HG02623 (cell line): Measurements from ENCODE around the gene ARHGEF26.
"Not testable (repeated sequence)": the region's sequence is repeated elsewhere in the genome, so short reads cannot be mapped to it uniquely, and the experiment has no call there.

Source experiments
- ATAC-seq: cut with Tn5 transposase; IDR thresholded peaks from one replicate; pipeline ENCODE4 v1.9.1; 2021; ENCODE audit warnings: moderate library complexity; ENCODE audit not compliant: unreplicated experiment

Gene ARHGEF26, protein sequence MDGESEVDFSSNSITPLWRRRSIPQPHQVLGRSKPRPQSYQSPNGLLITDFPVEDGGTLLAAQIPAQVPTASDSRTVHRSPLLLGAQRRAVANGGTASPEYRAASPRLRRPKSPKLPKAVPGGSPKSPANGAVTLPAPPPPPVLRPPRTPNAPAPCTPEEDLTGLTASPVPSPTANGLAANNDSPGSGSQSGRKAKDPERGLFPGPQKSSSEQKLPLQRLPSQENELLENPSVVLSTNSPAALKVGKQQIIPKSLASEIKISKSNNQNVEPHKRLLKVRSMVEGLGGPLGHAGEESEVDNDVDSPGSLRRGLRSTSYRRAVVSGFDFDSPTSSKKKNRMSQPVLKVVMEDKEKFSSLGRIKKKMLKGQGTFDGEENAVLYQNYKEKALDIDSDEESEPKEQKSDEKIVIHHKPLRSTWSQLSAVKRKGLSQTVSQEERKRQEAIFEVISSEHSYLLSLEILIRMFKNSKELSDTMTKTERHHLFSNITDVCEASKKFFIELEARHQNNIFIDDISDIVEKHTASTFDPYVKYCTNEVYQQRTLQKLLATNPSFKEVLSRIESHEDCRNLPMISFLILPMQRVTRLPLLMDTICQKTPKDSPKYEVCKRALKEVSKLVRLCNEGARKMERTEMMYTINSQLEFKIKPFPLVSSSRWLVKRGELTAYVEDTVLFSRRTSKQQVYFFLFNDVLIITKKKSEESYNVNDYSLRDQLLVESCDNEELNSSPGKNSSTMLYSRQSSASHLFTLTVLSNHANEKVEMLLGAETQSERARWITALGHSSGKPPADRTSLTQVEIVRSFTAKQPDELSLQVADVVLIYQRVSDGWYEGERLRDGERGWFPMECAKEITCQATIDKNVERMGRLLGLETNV

GRCh38 chr3:154120961-154121700 is at the start of gene ARHGEF26:
TSS of gene ARHGEF26 (plus strand) at chr3:154121390. CDS start at chr3:154121993, 603 bp downstream.
- peak; percentile 65 for ATAC-seq

- no peak for ATAC-seq
Measured at GRCh38 chr3:154074966-154075365, 46.2 kb upstream of the ARHGEF26 start.

DNA sequence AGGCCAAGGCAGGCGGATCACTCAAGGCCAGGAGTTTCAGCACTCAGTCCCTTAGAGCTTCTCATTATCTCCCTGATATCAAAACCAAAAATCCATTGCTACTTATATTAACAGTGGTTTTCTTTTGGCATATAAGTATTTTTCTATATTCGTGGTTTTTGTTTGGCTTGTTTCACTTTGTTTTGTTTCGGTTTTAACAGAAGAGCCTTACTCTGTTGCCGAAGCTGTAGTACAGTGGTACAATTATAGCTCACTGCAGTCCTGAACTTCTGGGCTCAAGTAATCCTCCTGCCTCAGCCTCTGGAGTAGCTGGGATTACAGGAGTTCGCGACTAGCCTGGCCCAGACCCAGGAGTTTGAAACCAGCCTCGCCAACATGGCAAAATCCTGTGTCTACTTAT is 42.5 kb upstream of the ARHGEF26 start:
- ATAC-seq: no peak

DNA sequence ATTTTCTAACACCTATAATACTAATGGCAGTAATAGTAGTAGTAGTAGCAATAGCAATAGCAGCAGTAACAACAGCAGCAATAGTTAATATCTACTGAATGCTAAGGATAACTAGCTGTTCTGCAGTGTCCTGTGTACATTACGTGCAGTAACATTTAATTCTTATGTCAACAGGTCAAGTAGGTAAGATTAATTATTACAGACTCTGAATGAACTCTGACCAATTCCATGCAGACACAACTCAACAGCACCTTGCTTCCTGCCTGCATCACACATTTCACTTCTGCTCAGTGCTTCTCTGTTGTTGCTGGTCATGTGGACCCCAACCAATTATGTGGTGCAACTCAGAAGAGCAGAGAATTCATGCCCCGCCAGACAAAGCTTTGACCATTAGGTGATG is 39.9 kb upstream of the ARHGEF26 start:
- no peak for ATAC-seq

DNA sequence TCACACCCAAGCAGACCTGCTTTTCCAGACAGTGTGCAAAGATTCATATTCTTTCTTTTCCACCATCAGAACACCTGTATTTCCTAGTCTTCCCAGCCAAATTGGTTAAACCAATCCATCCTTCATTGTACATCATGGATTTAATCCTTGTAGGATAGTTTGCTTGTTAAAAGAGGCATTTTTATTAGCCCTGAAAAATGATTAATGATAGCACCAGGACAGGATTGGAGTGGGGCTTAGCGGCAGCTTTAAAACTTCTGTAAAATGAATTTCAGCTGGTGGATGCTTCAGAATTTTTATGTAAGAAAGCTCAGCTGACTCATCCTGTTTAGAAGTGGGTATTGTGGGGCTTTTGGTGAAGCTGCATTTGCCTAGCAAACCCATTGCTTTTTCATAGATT is 36.1 kb upstream of the ARHGEF26 start:
- no peak for ATAC-seq

DNA sequence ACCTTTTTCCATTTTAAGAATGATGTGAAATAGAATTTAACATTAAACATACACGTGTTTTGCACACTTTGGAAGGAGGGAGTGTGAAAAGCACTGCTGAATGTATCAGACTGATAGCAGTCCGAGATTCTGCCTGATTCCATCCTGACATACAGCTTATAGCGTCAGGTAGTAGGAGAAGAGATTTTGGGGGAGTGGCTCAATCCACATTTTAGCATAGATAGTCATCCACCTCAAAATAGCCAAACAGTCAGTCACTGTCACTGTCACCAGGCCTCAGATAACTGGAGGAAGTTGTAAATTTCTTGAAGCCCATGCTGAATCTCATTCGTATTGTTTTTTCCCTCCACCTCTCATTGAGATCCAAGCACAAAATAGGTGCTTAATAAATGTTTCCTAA is 35.4 kb upstream of the ARHGEF26 start:
- no peak for ATAC-seq

- no peak for ATAC-seq
Measured at GRCh38 chr3:154086286-154086685, 34.9 kb upstream of the ARHGEF26 start.

GRCh38 chr3:154087756-154088480 is 33.3 kb upstream of the ARHGEF26 start:
- ATAC-seq: not testable (repeated sequence)

GRCh38 chr3:154089421-154090420 is 31.5 kb upstream of the ARHGEF26 start:
- ATAC-seq: no peak

- no peak for ATAC-seq
Measured at GRCh38 chr3:154094051-154094450, 27.1 kb upstream of the ARHGEF26 start.

DNA sequence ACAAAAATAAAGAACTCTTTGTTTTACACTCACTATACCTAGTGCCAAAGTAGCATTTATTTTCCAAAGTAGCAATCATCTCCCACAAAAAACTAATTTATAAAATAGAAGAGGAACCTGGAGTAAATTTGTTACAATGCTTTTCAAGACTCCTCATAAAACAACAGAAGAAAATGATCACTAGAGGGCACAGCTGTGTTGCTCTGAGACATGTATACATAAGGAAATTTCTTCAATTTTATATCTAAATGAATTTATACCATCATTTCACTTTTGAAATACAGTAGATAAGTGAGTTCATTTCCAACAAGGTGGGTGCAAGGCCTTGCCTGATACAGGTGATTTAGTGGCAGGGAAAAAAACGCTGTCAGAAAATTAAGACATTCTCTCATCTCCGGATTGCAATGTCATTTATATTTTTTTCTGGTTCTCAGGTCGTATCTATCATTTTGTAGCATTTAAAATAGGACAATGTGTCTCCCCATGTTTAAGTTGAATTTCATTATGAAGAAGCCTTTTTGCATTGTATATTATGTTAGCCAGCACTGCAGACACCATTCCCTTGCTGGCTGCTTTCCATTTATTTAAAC is 25.3 kb upstream of the ARHGEF26 start:
- ATAC-seq: no peak

GRCh38 chr3:154098376-154098775 is 22.8 kb upstream of the ARHGEF26 start:
- no peak for ATAC-seq

GRCh38 chr3:154100556-154100955 is 20.6 kb upstream of the ARHGEF26 start:
- ATAC-seq: no peak

GRCh38 chr3:154101250-154101649 is 19.9 kb upstream of the ARHGEF26 start:
- no peak for ATAC-seq

DNA sequence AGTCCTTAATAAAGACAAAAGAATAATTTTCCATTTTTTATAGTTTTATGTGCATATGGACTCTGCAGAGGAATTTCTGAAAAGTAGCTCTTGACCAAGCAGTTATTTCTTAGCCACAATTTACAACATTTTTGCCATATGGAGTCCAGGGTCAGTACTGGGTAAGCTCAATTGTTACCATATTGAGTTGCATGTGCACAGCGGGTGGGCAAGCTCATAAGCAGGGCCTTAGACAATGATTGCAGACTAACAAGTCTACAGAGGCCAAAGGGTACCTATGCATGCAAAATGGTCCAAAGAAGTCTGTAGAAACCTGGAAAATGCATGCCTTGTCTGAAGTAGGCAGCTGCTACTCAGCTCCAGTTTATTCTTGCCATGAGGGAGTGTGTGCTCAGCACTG is 19.0 kb upstream of the ARHGEF26 start:
- ATAC-seq: no peak

DNA sequence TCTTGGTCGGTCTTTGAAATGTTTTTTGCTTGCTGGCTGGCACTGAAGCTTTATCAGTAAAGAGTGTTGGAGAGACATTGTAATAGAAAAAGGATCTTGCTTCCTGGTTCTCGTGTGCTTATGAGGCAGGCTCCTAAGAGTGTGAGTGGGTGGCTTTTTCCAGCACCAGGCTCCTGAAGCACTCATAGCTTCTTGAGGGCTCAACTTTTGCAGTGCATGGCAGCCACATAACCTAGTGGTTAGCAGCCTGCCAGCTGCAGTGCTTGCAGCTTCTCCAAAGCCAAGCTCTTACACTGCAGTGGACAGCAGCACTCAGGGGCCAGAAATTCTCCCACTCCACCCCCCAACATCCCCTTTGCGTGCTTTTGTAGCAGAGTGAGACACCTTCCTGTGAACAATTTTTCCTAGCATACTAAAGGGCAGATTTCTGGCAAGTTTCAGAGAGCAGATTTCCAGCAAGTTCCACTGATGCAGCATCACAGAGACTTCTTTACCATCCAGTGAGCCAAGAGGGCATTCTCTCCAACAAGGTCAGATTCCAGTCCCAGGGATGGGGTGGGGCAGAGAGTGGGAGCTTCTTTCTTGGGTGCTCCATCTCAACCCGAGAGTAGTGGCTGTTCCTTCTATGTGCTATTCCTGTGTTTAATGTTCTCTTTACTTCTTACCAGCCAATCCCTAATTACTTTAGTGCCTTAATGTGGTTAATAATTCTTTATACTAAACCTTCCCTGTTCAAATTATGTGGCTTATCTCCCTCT is 15.8 kb upstream of the ARHGEF26 start:
- no peak for ATAC-seq

DNA sequence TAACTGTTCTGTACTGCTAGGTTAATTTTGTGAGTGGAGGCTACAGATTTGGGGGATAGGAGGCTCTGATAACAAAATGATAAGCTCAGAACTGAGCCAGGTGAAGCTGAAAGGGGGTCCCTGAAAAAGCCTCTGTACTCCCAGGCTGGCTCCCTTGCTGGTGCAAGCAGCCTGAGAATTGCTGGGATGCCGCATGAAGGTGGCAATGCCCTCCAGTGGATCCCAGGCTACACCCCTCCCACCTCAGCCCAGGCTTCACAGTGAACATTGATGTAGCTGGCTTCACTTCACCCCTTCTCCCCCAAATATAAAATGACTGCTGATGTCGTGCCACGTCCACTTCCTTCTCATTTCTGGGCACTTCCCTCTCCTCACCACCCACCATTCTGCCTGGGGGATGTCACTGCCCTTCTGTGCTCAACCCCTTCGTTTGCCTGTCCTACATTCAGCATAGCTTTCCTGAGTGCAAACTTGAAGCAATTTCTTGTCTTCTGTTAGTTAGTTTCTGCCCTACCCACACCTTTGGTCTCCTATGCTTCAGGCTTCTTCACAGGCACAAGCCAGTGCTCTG is 9.7 kb upstream of the ARHGEF26 start:
- no peak for ATAC-seq
